AG09309 (cell line): ENCODE results near the gene HSPA12A.

ENCODE experiments used
- DNase-seq: peaks from one replicate; pipeline ENCODE4 v3.0.0-alpha.2; 2010; ENCODE audit warnings: low read depth
- H3K4me3 ChIP-seq: 2 replicates; pipeline ENCODE4 v1.5.1; 2011; ENCODE audit warnings: mild to moderate bottlenecking, low read depth, low read length, moderate library complexity; ENCODE audit not compliant: control insufficient read depth
- CTCF ChIP-seq: IDR thresholded peaks from 2 replicates; pipeline ENCODE4 v1.5.1; 2011; ENCODE audit warnings: mild to moderate bottlenecking, low read depth, low read length, inconsistent platforms; ENCODE audit not compliant: insufficient read depth, control insufficient read depth; ENCODE audit errors: missing control alignments

Gene HSPA12A

DNA sequence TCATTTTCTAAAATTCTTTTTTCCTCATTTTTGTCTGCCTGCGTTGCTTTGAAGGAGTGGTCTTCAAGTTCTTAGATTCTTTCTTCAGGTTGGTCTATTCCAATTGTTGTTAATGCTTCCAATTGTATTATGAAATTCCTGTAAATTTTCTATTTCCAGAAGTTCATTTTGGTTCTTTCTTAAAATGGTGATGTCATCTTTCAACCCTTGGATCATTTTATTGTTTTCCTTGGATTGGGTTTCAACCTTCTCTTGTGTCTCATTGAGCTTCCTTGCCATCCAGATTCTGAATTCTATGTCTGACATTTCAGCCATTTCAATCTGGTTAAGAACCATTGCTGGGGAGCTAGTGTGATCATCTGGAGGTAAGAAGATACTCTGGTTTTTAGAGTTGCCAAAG is 88.5 kb downstream of the HSPA12A start:
- no peak for TF ChIP-seq CTCF
- no peak for DNase-seq
- H3K4me3 ChIP-seq, result no peak overlapping the region

- no peak overlapping the region for H3K4me3 ChIP-seq
- no peak for TF ChIP-seq CTCF
- no peak for DNase-seq
Measured at GRCh38 chr10:116648903-116649302, 93.5 kb downstream of the HSPA12A start.

GRCh38 chr10:116646502-116646901 is 95.9 kb downstream of the HSPA12A start:
- no peak for DNase-seq
- TF ChIP-seq CTCF, result no peak
- H3K4me3 ChIP-seq, result no peak overlapping the region

DNA sequence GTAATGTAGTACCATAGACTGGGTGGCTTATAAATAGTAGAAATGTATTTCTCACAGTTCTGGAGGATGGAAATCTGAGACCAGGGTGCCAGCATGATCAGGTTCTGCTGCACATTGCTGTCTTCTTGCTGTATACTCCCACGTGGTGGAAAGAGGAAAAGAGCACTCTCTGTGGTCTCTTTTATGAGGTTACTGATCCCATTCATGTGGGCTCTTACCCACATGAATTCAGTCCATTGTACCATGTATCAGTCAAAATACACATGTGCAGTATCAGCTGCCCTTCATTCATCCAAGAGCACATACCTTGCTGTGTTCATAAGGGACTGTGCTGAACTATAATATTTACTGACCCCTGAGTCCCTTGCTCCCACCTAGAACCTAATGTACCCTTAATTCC is 104.5 kb downstream of the HSPA12A start:
- no peak for DNase-seq
- TF ChIP-seq CTCF, result no peak
- H3K4me3 ChIP-seq, result no peak overlapping the region

- H3K4me3 ChIP-seq, result no peak overlapping the region
- DNase-seq, result no peak
- TF ChIP-seq CTCF, result no peak
Measured at GRCh38 chr10:116636976-116637375, 105.4 kb downstream of the HSPA12A start.

GRCh38 chr10:116636385-116636784 is 106.0 kb downstream of the HSPA12A start:
- no peak for DNase-seq
- TF ChIP-seq CTCF, result no peak
- no peak overlapping the region for H3K4me3 ChIP-seq
